ENCODE results near the gene SCAMP4.

DNA sequence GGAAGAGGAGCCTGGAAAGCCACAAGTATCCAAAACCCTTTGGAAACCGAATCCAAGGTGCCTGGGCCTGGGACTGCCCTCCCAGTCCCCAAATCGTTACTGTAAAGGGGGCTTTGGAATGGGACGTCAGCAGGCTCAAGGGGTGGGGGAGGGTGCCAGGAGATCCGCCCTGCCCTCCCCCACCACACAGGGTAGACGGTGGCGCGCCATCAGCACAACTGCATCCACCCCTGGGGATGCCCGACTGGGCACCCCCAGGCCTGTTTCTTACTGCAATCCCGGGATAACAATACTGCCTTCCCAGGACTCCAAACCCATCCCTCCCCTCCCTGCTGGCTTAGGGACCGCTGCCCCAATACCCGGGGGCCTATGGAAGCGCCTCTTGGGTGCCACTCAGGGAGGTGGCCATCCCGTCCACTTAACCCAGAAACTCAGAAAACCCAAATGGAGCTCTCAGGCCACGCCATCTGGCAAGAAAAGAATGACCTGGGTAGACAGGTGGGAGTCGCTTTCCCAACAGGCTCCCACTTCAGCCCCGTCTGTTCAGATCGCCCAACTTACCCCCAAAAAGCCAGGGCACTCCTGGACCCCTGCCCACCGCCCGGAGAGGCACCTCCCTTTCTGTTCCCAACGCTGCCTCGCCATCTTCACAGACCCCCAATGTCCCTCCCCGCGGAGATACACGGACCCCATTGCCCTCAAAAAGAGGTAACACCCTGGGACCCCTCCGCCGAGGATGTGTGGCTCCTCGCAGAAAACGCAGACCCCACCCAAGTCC, 44.2 kb upstream of the SCAMP4 start:
- TF ChIP-seq, protein P1, sequence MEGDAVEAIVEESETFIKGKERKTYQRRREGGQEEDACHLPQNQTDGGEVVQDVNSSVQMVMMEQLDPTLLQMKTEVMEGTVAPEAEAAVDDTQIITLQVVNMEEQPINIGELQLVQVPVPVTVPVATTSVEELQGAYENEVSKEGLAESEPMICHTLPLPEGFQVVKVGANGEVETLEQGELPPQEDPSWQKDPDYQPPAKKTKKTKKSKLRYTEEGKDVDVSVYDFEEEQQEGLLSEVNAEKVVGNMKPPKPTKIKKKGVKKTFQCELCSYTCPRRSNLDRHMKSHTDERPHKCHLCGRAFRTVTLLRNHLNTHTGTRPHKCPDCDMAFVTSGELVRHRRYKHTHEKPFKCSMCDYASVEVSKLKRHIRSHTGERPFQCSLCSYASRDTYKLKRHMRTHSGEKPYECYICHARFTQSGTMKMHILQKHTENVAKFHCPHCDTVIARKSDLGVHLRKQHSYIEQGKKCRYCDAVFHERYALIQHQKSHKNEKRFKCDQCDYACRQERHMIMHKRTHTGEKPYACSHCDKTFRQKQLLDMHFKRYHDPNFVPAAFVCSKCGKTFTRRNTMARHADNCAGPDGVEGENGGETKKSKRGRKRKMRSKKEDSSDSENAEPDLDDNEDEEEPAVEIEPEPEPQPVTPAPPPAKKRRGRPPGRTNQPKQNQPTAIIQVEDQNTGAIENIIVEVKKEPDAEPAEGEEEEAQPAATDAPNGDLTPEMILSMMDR (IDR thresholded peaks at IDR 0.05), result no peak
- TF ChIP-seq, protein P2, sequence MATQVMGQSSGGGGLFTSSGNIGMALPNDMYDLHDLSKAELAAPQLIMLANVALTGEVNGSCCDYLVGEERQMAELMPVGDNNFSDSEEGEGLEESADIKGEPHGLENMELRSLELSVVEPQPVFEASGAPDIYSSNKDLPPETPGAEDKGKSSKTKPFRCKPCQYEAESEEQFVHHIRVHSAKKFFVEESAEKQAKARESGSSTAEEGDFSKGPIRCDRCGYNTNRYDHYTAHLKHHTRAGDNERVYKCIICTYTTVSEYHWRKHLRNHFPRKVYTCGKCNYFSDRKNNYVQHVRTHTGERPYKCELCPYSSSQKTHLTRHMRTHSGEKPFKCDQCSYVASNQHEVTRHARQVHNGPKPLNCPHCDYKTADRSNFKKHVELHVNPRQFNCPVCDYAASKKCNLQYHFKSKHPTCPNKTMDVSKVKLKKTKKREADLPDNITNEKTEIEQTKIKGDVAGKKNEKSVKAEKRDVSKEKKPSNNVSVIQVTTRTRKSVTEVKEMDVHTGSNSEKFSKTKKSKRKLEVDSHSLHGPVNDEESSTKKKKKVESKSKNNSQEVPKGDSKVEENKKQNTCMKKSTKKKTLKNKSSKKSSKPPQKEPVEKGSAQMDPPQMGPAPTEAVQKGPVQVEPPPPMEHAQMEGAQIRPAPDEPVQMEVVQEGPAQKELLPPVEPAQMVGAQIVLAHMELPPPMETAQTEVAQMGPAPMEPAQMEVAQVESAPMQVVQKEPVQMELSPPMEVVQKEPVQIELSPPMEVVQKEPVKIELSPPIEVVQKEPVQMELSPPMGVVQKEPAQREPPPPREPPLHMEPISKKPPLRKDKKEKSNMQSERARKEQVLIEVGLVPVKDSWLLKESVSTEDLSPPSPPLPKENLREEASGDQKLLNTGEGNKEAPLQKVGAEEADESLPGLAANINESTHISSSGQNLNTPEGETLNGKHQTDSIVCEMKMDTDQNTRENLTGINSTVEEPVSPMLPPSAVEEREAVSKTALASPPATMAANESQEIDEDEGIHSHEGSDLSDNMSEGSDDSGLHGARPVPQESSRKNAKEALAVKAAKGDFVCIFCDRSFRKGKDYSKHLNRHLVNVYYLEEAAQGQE (IDR thresholded peaks at IDR 0.05), result no peak
- TF ChIP-seq ESRRA (IDR thresholded peaks at IDR 0.05; ENCODE audit: borderline replicate concordance, low read length), result no peak
- TF ChIP-seq KDM1A (IDR thresholded peaks at IDR 0.05; ENCODE audit: low read depth), result no peak
- TF ChIP-seq MAZ (IDR thresholded peaks at IDR 0.05; ENCODE audit: borderline replicate concordance, low read depth, low read length), result no peak
- no peak for TF ChIP-seq EP300 (IDR thresholded peaks at IDR 0.05)
- no peak for TF ChIP-seq FOSL2 (IDR thresholded peaks at IDR 0.05)
- no peak for TF ChIP-seq FOSL2 (CRISPR knock-in tag; IDR thresholded peaks at IDR 0.05)
- TF ChIP-seq POLR2AphosphoS2 (conservative IDR thresholded peaks at IDR 0.05; ENCODE audit: low read length), result no peak
- no peak for TF ChIP-seq CBX8 (IDR thresholded peaks at IDR 0.05)
- TF ChIP-seq POLR2A (IDR thresholded peaks at IDR 0.05; ENCODE audit: low read length), result no peak
- TF ChIP-seq, protein P3, sequence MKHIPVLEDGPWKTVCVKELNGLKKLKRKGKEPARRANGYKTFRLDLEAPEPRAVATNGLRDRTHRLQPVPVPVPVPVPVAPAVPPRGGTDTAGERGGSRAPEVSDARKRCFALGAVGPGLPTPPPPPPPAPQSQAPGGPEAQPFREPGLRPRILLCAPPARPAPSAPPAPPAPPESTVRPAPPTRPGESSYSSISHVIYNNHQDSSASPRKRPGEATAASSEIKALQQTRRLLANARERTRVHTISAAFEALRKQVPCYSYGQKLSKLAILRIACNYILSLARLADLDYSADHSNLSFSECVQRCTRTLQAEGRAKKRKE (CRISPR knock-in tag; IDR thresholded peaks at IDR 0.05; ENCODE audit: low read depth), result no peak
- no peak for TF ChIP-seq HDAC2 (IDR thresholded peaks at IDR 0.05)

Measured in A549 (cell line).